WTC11 (cell line): ENCODE results near the gene NRG2. TPM values are rescaled to one million over a fixed set of nuclear protein-coding genes. Genes with fewer than 3 reads are reported as not detected.

Experiments used
- ATAC-seq: fragments of 200-7000 bp; cut with Tn5 transposase; 2 replicates; pipeline ENCODE4 v1.10.0; 2021; ENCODE audit warnings: mild to moderate bottlenecking, moderate library complexity
- CTCF ChIA-PET: fragments of 300-600 bp; sonication (Branson Sonifier 250); formaldehyde crosslinking; loops from one replicate; lab custom pipeline; 2021; ENCODE audit warnings: antibody characterized with exemption; lab: Charles Lee
- POLR2A ChIA-PET: fragments of 350-600 bp; sonication (Branson Sonifier 250); formaldehyde crosslinking; loops from one replicate; lab custom pipeline; 2021; ENCODE audit warnings: antibody characterized with exemption; lab: Charles Lee
- DNase-seq: peaks from one replicate; pipeline ENCODE4 v3.0.0; 2021; ENCODE audit warnings: low spot score
- H3K27ac Mint-ChIP-seq: 2 replicates; pipeline ENCODE4 v1.8.0; 2021; ENCODE audit warnings: mixed read lengths
- H3K27me3 Mint-ChIP-seq: 2 replicates; pipeline ENCODE4 v1.8.0; 2021; ENCODE audit warnings: low read depth, mild to moderate bottlenecking, moderate library complexity, mixed read lengths
- H3K36me3 Mint-ChIP-seq: 2 replicates; pipeline ENCODE4 v1.8.0; 2021; ENCODE audit warnings: mixed read lengths
- H3K4me1 Mint-ChIP-seq: 2 replicates; pipeline ENCODE4 v1.8.0; 2022; ENCODE audit warnings: mixed read lengths
- H3K4me3 Mint-ChIP-seq: 2 replicates; pipeline ENCODE4 v1.8.0; 2021; ENCODE audit warnings: mild to moderate bottlenecking, moderate library complexity, mixed read lengths
- H3K9me3 Mint-ChIP-seq: 2 replicates; pipeline ENCODE4 v1.8.0; 2021; ENCODE audit warnings: mixed read lengths
- ATF1 ChIP-seq: sonication (generic); formaldehyde crosslinking; IDR thresholded peaks from 2 replicates; pipeline ENCODE4 v1.8.1; 2023; ENCODE audit warnings: mild to moderate bottlenecking, moderate library complexity, missing genetic modification reagents
- E2F1 ChIP-seq: sonication (generic); formaldehyde crosslinking; IDR thresholded peaks from 2 replicates; pipeline ENCODE4 v1.8.0; 2022; ENCODE audit warnings: mild to moderate bottlenecking, missing genetic modification reagents
- EMX1 ChIP-seq: fragments of 250-450 bp; sonication (Bioruptor Pico); IDR thresholded peaks from 2 replicates; pipeline ENCODE4 v1.8.0; 2021; ENCODE audit warnings: mild to moderate bottlenecking
- ESRRA ChIP-seq: sonication (generic); formaldehyde crosslinking; IDR thresholded peaks from 2 replicates; pipeline ENCODE4 v1.8.1; 2022; ENCODE audit warnings: mild to moderate bottlenecking, missing genetic modification reagents, borderline replicate concordance
- FOXJ3 ChIP-seq: sonication (generic); formaldehyde crosslinking; IDR thresholded peaks from 2 replicates; pipeline ENCODE4 v1.9.0; 2021; ENCODE audit warnings: missing genetic modification reagents, mild to moderate bottlenecking, borderline replicate concordance
- GTF2I ChIP-seq: fragments of 250-450 bp; sonication (Bioruptor Pico); conservative IDR thresholded peaks from 2 replicates; pipeline ENCODE4 v1.4.0; 2021; ENCODE audit warnings: mild to moderate bottlenecking
- JUN ChIP-seq: sonication (generic); formaldehyde crosslinking; IDR thresholded peaks from 2 replicates; pipeline ENCODE4 v1.8.0; 2023; ENCODE audit warnings: mild to moderate bottlenecking, missing genetic modification reagents
- MXD4 ChIP-seq: fragments of 250-450 bp; sonication (Bioruptor Pico); IDR thresholded peaks from 2 replicates; pipeline ENCODE4 v1.8.0; 2021; ENCODE audit warnings: mild to moderate bottlenecking, moderate library complexity, borderline replicate concordance
- NFE2L1 ChIP-seq: sonication (generic); formaldehyde crosslinking; IDR thresholded peaks from 2 replicates; pipeline ENCODE4 v1.8.1; 2023; ENCODE audit warnings: missing genetic modification reagents
- OVOL2 ChIP-seq: fragments of 250-450 bp; sonication (Bioruptor Pico); IDR thresholded peaks from 2 replicates; pipeline ENCODE4 v1.9.0; 2021; ENCODE audit warnings: mild to moderate bottlenecking, borderline replicate concordance
- PREB ChIP-seq: sonication (generic); formaldehyde crosslinking; IDR thresholded peaks from 2 replicates; pipeline ENCODE4 v1.8.1; 2022; ENCODE audit warnings: mild to moderate bottlenecking, missing genetic modification reagents, moderate library complexity, borderline replicate concordance
- SP1 ChIP-seq: sonication (generic); formaldehyde crosslinking; conservative IDR thresholded peaks from 2 replicates; pipeline ENCODE4 v1.8.1; 2022; ENCODE audit warnings: missing genetic modification reagents
- STAT6 ChIP-seq: sonication (generic); formaldehyde crosslinking; conservative IDR thresholded peaks from 2 replicates; pipeline ENCODE4 v1.8.1; 2023; ENCODE audit warnings: mild to moderate bottlenecking, low read depth, missing genetic modification reagents, moderate library complexity
- ZMAT4 ChIP-seq: fragments of 250-450 bp; sonication (Bioruptor Pico); IDR thresholded peaks from 2 replicates; pipeline ENCODE4 v1.9.0; 2021; ENCODE audit warnings: mild to moderate bottlenecking
- ZNF416 ChIP-seq: fragments of 250-450 bp; sonication (Bioruptor Pico); IDR thresholded peaks from 2 replicates; pipeline ENCODE4 v1.9.0; 2021; ENCODE audit warnings: mild to moderate bottlenecking, inconsistent platforms
- ZNF512 ChIP-seq: sonication (generic); formaldehyde crosslinking; IDR thresholded peaks from 2 replicates; pipeline ENCODE4 v1.8.1; 2022; ENCODE audit warnings: missing genetic modification reagents, borderline replicate concordance
- ZNF532 ChIP-seq: fragments of 250-450 bp; sonication (Bioruptor Pico); IDR thresholded peaks from 2 replicates; pipeline ENCODE4 v1.9.0; 2021; ENCODE audit warnings: mild to moderate bottlenecking, borderline replicate concordance
- ZNF671 ChIP-seq: fragments of 250-450 bp; sonication (Bioruptor Pico); IDR thresholded peaks from 2 replicates; pipeline ENCODE4 v1.8.0; 2021; ENCODE audit warnings: mild to moderate bottlenecking
- total RNA-seq: library from RNA; stranded (reverse); gene quantifications from 3 replicates; pipeline ENCODE4 v1.2.3, GENCODE V29; 2021

NRG2 gene
- total RNA-seq, 1 experiment from 2014 or later = 0.44 TPM

- TF ChIP-seq STAT6 (CRISPR knock-in tag) (no peak), ZMAT4 (no peak), ZNF532 (CRISPR knock-in tag) (no peak), JUN (CRISPR knock-in tag) (no peak), ZNF512 (CRISPR knock-in tag) (no peak), OVOL2 (CRISPR knock-in tag) (no peak)
Observed at GRCh38 chr5:139842321-139842720, 200.8 kb downstream of the NRG2 start (continued).

GRCh38 chr5:139841549-139841948 lies 201.6 kb downstream of the NRG2 start:
- H3K27ac Mint-ChIP-seq = no peak overlapping the region
- H3K36me3 Mint-ChIP-seq = no peaks in the 10 kb centered on the region
- no peak overlapping the region for H3K4me3 Mint-ChIP-seq
- DNase-seq (no peak), ATAC-seq (no peak)
- TF ChIP-seq GTF2I (CRISPR knock-in tag) (no peak), ZNF416 (CRISPR knock-in tag) (no peak), FOXJ3 (CRISPR knock-in tag) (no peak), MXD4 (CRISPR knock-in tag) (no peak), NFE2L1 (CRISPR knock-in tag) (no peak), E2F1 (CRISPR knock-in tag) (no peak)
- POLR2A ChIA-PET = no interaction called here
- peaks cover 4% of the 10 kb centered on the region for H3K4me1 Mint-ChIP-seq
- H3K27me3 Mint-ChIP-seq = peaks cover 30% of the 10 kb centered on the region
- H3K9me3 Mint-ChIP-seq = no peaks in the 10 kb centered on the region
- CTCF ChIA-PET = no interaction called here

- DNase-seq (no peak), ATAC-seq (no peak)
- H3K9me3 Mint-ChIP-seq = no peaks in the 10 kb centered on the region
- no peak overlapping the region for H3K4me3 Mint-ChIP-seq
- H3K4me1 Mint-ChIP-seq = peaks cover 4% of the 10 kb centered on the region
- no peaks in the 10 kb centered on the region for H3K36me3 Mint-ChIP-seq
- POLR2A ChIA-PET = no interaction called here
- peaks cover 14% of the 10 kb centered on the region for H3K27me3 Mint-ChIP-seq
- no peak overlapping the region for H3K27ac Mint-ChIP-seq
- CTCF ChIA-PET = interaction anchor here (1.3 to 1.6 kb wide), 3 partner anchors 53 to 74 kb away, joined by 3 to 8 read pairs (median 6); no protein-coding TSS in a partner anchor
- TF ChIP-seq EMX1 (CRISPR knock-in tag) (no peak), ZNF532 (CRISPR knock-in tag) (no peak), ESRRA (CRISPR knock-in tag) (no peak), ZNF671 (CRISPR knock-in tag) (no peak), PREB (no peak), ATF1 (no peak), SP1 (CRISPR knock-in tag) (no peak)
Observed at GRCh38 chr5:139839918-139840317, 203.2 kb downstream of the NRG2 start.
